Spleen (tissue), 7 donors: Measurements from ENCODE around the gene FCRL5.

Experiments used
- CTCF ChIP-seq, 11 experiments: fragments of 200-600 bp in 7 of 11; fragments of 450-650 bp in 4 of 11; sonication (generic) in 4 of 11; IDR thresholded peaks in 8 of 11; conservative IDR thresholded peaks in 3 of 11; 1 replicate in 7 of 11; 2 replicates in 4 of 11; pipeline versions ENCODE4 v1.4.0 to v1.8.0; 2016 to 2021; ENCODE audit warnings: antibody characterized with exemption in 11 of 11, inconsistent platforms in 4 of 11, mild to moderate bottlenecking in 1 of 11
- POLR2A ChIP-seq, 3 donors: fragments of 450-650 bp; IDR thresholded peaks; one replicate each; pipeline ENCODE4 v1.5.1; 2017; ENCODE audit warnings: antibody characterized with exemption in 3 of 3, mild to moderate bottlenecking in 1 of 3
- POLR2AphosphoS5 ChIP-seq, 3 donors: sonication (generic); formaldehyde crosslinking; IDR thresholded peaks; one replicate each; pipeline ENCODE4 v1.5.1; 2017; ENCODE audit warnings: antibody characterized with exemption in 3 of 3
- donor health status: DM: no; HTN: no; CAD: no; lungs with moderate emphysema.
- donor health status: DM: no; HTN: no; CAD: no.
- donor health status: DM: no; HTN: no; CAD: no.

GRCh38 chr1:157540160-157540748 is 12.1 kb downstream of the FCRL5 start:
- TF ChIP-seq CTCF (IDR thresholded peaks at IDR 0.05 in 8 of 11, conservative IDR thresholded peaks at IDR 0.05 in 3 of 11) (no peak), POLR2AphosphoS5 (IDR thresholded peaks at IDR 0.05) (no peak), POLR2A (IDR thresholded peaks at IDR 0.05) (no peak)
